OCI-LY3 (cell line): ENCODE results near the gene OSBPL3.

Experiments used
- H2AFZ ChIP-seq: fragments of 200-600, 300-600 bp; shearing (Covaris generic); 2 replicates; pipeline ENCODE4 v1.6.0; 2014; ENCODE audit warnings: antibody characterized with exemption, low read depth, low read length
- H3K27ac ChIP-seq: fragments of 200-600, 300-600 bp; sonication (generic); 2 replicates; pipeline ENCODE4 v1.5.1; 2014; ENCODE audit warnings: mild to moderate bottlenecking, low read length, moderate library complexity, mixed read lengths
- H3K27me3 ChIP-seq: fragments of 200-600, 300-600 bp; sonication (generic); 2 replicates; pipeline ENCODE4 v1.6.1; 2014; ENCODE audit warnings: low read depth, low read length, mixed read lengths
- H3K36me3 ChIP-seq: fragments of 200-600, 300-600 bp; sonication (generic); replicated peaks from 2 replicates; pipeline ENCODE3; 2014; ENCODE audit warnings: low read depth, low read length, mixed read lengths
- H3K4me1 ChIP-seq: fragments of 300-600, 200-600 bp; sonication (generic); 2 replicates; pipeline ENCODE4 v1.6.1; 2014; ENCODE audit warnings: low read length, mixed read lengths
- H3K4me2 ChIP-seq: fragments of 200-600, 300-600 bp; sonication (generic); 2 replicates; pipeline ENCODE4 v1.6.1; 2014; ENCODE audit warnings: low read length, mixed read lengths
- H3K4me3 ChIP-seq: fragments of 300-600, 200-600 bp; sonication (generic); 2 replicates; pipeline ENCODE4 v1.5.1; 2014; ENCODE audit warnings: antibody characterized with exemption, mild to moderate bottlenecking, low read length, moderate library complexity
- H3K79me2 ChIP-seq: fragments of 300-600, 200-600 bp; shearing (Covaris generic); 2 replicates; pipeline ENCODE4 v1.6.1; 2014; ENCODE audit warnings: mild to moderate bottlenecking, low read length, mixed read lengths
- H3K9ac ChIP-seq: fragments of 300-600, 200-600 bp; shearing (Covaris generic); 2 replicates; pipeline ENCODE4 v1.6.0; 2014; ENCODE audit warnings: mild to moderate bottlenecking, low read length, moderate library complexity
- H3K9me3 ChIP-seq: fragments of 200-600, 300-600 bp; shearing (Covaris generic); 2 replicates; pipeline ENCODE4 v1.6.1; 2014; ENCODE audit warnings: low read length, mixed read lengths; ENCODE audit not compliant: insufficient read depth
- H4K20me1 ChIP-seq: fragments of 200-600, 300-600 bp; sonication (generic); 2 replicates; pipeline ENCODE4 v1.6.1; 2016; ENCODE audit warnings: low read length, mixed read lengths; ENCODE audit not compliant: insufficient read depth
- EZH2phosphoT487 ChIP-seq: fragments of 200-600 bp; shearing (Covaris generic); IDR thresholded peaks from 2 replicates; pipeline ENCODE4 v1.6.1; 2018; ENCODE audit warnings: antibody characterized with exemption, mixed run types, low read depth
- TF ChIP-seq, protein P1 (sequence below): fragments of 200-600, 300-600 bp; sonication (generic); IDR thresholded peaks from 2 replicates; pipeline ENCODE4 v1.5.1; 2014; ENCODE audit warnings: antibody characterized with exemption, low read length, low read depth

OSBPL3 gene

DNA sequence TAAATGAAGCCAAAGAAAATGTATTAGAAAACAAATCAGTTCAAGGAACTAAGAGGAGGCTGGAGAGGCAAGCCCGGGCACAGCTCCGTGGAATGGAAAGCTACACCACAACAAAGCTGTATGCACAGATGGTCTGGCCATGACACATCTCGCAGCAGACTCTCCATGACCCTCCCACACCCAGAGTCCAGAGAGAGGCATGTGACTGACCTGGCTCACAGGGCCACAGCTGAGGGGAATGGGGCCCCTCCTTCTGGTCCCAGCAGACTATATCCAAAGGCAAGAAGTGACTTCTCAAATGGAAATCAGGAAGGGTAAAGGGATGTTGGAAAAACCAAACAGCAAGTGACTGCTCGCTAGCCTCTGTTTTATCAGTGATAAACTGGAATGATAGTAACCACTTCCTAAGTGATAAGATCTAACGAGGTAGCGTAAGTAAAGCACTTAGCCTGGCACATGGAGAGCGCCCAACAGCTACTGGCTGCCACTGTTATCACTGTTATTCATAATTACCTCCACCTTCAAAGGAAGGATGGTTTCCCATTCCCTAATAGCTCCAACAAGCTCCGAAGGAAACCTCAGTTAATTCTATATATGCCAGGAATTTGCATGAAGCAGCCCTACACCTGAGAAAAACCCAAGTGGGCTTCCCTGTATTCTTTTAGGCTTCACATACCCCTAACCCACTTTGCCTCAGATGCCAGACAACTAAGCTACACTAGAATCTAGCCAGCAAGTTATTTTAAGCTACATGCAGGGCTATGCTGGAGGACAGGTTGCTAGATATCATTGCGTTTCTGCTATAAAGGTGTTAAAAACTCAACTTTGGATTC is 8.4 kb downstream of the OSBPL3 start:
- Histone ChIP-seq H3K27me3 (no peaks in the 10 kb centered on the region), H2AFZ (no peak overlapping the region), H3K4me2 (no peak overlapping the region), H3K9ac (no peak overlapping the region), H3K79me2 (peaks cover 13% of the 10 kb centered on the region), H3K4me1 (peaks cover 20% of the 10 kb centered on the region), H3K36me3 (no peaks in the 10 kb centered on the region), H3K27ac (no peak overlapping the region), H3K9me3 (no peaks in the 10 kb centered on the region), H4K20me1 (no peaks in the 10 kb centered on the region), H3K4me3 (no peak overlapping the region)
- TF ChIP-seq, protein P1, sequence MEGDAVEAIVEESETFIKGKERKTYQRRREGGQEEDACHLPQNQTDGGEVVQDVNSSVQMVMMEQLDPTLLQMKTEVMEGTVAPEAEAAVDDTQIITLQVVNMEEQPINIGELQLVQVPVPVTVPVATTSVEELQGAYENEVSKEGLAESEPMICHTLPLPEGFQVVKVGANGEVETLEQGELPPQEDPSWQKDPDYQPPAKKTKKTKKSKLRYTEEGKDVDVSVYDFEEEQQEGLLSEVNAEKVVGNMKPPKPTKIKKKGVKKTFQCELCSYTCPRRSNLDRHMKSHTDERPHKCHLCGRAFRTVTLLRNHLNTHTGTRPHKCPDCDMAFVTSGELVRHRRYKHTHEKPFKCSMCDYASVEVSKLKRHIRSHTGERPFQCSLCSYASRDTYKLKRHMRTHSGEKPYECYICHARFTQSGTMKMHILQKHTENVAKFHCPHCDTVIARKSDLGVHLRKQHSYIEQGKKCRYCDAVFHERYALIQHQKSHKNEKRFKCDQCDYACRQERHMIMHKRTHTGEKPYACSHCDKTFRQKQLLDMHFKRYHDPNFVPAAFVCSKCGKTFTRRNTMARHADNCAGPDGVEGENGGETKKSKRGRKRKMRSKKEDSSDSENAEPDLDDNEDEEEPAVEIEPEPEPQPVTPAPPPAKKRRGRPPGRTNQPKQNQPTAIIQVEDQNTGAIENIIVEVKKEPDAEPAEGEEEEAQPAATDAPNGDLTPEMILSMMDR: no peak
- TF ChIP-seq EZH2phosphoT487: no peak

- Histone ChIP-seq H3K9me3 (no peaks in the 10 kb centered on the region), H3K9ac (no peak overlapping the region), H3K4me3 (no peak overlapping the region), H3K4me1 (peaks cover 29% of the 10 kb centered on the region), H3K27me3 (no peaks in the 10 kb centered on the region), H3K79me2 (peaks cover 8% of the 10 kb centered on the region), H3K27ac (no peak overlapping the region), H4K20me1 (0 out of 2 replicates have a peak, but pooled peaks cover 5% of the 10 kb centered on the region), H3K36me3 (no peaks in the 10 kb centered on the region), H2AFZ (no peak overlapping the region), H3K4me2 (no peak overlapping the region)
- TF ChIP-seq, protein P1: no peak
- TF ChIP-seq EZH2phosphoT487: no peak
Measured at GRCh38 chr7:24970676-24971075, 9.3 kb downstream of the OSBPL3 start.

GRCh38 chr7:24968165-24968564 is 11.8 kb downstream of the OSBPL3 start:
- TF ChIP-seq EZH2phosphoT487: no peak
- Histone ChIP-seq H3K36me3 (no peaks in the 10 kb centered on the region), H3K9ac (no peak overlapping the region), H4K20me1 (0 out of 2 replicates have a peak, but pooled peaks cover 5% of the 10 kb centered on the region), H3K27ac (no peak overlapping the region), H3K4me3 (no peak overlapping the region), H3K4me1 (peaks cover 54% of the 10 kb centered on the region), H3K4me2 (no peak overlapping the region), H3K79me2 (peaks cover 12% of the 10 kb centered on the region), H2AFZ (no peak overlapping the region), H3K9me3 (no peaks in the 10 kb centered on the region), H3K27me3 (no peaks in the 10 kb centered on the region)

DNA sequence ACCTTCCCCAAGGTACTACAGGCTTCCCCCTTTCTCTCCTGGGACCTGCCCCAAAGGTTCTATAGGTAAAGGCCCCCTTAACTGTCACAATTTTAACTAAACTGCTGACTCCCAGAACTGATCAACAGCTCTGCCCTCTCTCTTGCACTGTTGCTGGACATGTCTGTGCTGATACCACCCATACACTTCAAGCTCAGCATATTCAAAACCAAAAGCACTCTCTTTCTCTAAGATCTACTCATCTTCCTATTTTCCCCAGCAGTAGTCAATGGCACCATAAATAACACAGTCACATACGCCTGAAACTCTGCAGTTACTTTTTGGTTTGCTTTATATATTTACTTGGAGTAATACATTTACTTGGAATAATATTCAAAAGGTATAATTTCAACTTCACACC is 12.3 kb downstream of the OSBPL3 start:
- Histone ChIP-seq H3K9ac (no peak overlapping the region), H3K4me2 (0 out of 2 replicates have a peak overlapping the region, but pooled peaks have one; percentile 14), H4K20me1 (0 out of 2 replicates have a peak, but pooled peaks cover 5% of the 10 kb centered on the region), H3K9me3 (no peaks in the 10 kb centered on the region), H3K4me1 (peaks cover 58% of the 10 kb centered on the region), H3K79me2 (peaks cover 12% of the 10 kb centered on the region), H3K4me3 (no peak overlapping the region), H3K27ac (no peak overlapping the region), H3K27me3 (no peaks in the 10 kb centered on the region), H2AFZ (no peak overlapping the region), H3K36me3 (no peaks in the 10 kb centered on the region)
- TF ChIP-seq EZH2phosphoT487: no peak
- TF ChIP-seq, protein P1: no peak
